Hair follicle dermal papilla cell (primary cell): ENCODE data around the gene CBLN3. TPM values are rescaled to one million over a fixed set of nuclear protein-coding genes. Genes with fewer than 3 reads are reported as not detected.

Source experiments
- total RNA-seq: library from RNA; depleted of rRNA; stranded (reverse); fragments of >200 nt; gene quantifications from 2 replicates; pipeline ENCODE4 v1.2.3, GENCODE V29; 2012

The CBLN3 gene
- total RNA-seq, result 0.97 and 4.4 TPM in 2 replicates

GRCh38 chr14:24429395-24430142 is at the start of gene CBLN3, which contains the start of gene KHNYN:
TSS of gene CBLN3 (minus strand) at chr14:24429668. CDS start at chr14:24429054, 614 bp downstream.
TSS of gene KHNYN (plus strand) at chr14:24429954. CDS start at chr14:24430731, 777 bp downstream.

GRCh38 chr14:24442240-24443052 is 13.0 kb upstream of the CBLN3 start, which contains the start of gene SDR39U1:
TSS of gene SDR39U1 (minus strand) at chr14:24442776. CDS start at chr14:24442769, 7 bp downstream.

GRCh38 chr14:24398653-24399446 is 30.6 kb downstream of the CBLN3 start, which contains the start of gene NYNRIN:
TSS of gene NYNRIN (plus strand) at chr14:24399003. CDS start at chr14:24399247, 244 bp downstream.

Other genes starting within 250 kb of the CBLN3 start
- gene IPO4, start 240.9 kb downstream of the CBLN3 start, total RNA-seq, result 45.1 and 55.2 TPM in 2 replicates
- 76.5 and 83.1 TPM in 2 replicates for gene TM9SF1, start 234.2 kb downstream of the CBLN3 start, total RNA-seq
- gene TSSK4, start 224.0 kb downstream of the CBLN3 start, total RNA-seq, result 0.24 TPM in 1 of 2 replicates, not detected in the other
- gene CHMP4A, start 216.2 kb downstream of the CBLN3 start, total RNA-seq, result 19.1 and 25.4 TPM in 2 replicates
- gene MDP1, start 213.6 kb downstream of the CBLN3 start, total RNA-seq, result 13.1 and 15.1 TPM in 2 replicates
- 48.7 and 73.2 TPM in 2 replicates for gene NEDD8, start 197.3 kb downstream of the CBLN3 start, total RNA-seq
- 67.0 and 74.5 TPM in 2 replicates for gene GMPR2, start 196.7 kb downstream of the CBLN3 start, total RNA-seq
- 68.9 and 75.8 TPM in 2 replicates for gene TINF2, start 187.0 kb downstream of the CBLN3 start, total RNA-seq
- gene TGM1, start 166.5 kb downstream of the CBLN3 start, total RNA-seq, result 1.1 and 3.1 TPM in 2 replicates
- 26.1 and 28.4 TPM in 2 replicates for gene RABGGTA, start 158.1 kb downstream of the CBLN3 start, total RNA-seq
- 20.9 and 22.6 TPM in 2 replicates for gene DHRS1, start 129.9 kb downstream of the CBLN3 start, total RNA-seq
- gene NOP9, start 129.8 kb downstream of the CBLN3 start, total RNA-seq, result 18.5 and 21.7 TPM in 2 replicates
- 3.2 and 3.6 TPM in 2 replicates for gene CIDEB, start 121.7 kb downstream of the CBLN3 start, total RNA-seq
- 6.7 and 7.5 TPM in 2 replicates for gene LTB4R2, start 119.5 kb downstream of the CBLN3 start, total RNA-seq
- gene LTB4R, start 118.2 kb downstream of the CBLN3 start, total RNA-seq, result 1.3 and 2.6 TPM in 2 replicates
- 24.2 and 35.5 TPM in 2 replicates for gene ADCY4, start 94.6 kb downstream of the CBLN3 start, total RNA-seq
- gene RIPK3, start 89.7 kb downstream of the CBLN3 start, total RNA-seq, result 29.0 and 35.1 TPM in 2 replicates
- gene NFATC4, start 61.5 kb downstream of the CBLN3 start, total RNA-seq, result 285 and 343 TPM in 2 replicates
- gene NYNRIN, start 30.7 kb downstream of the CBLN3 start, total RNA-seq, result 26.5 and 28.4 TPM in 2 replicates
- gene KHNYN, start 286 bp upstream of the CBLN3 start, total RNA-seq, result 68.6 and 81.6 TPM in 2 replicates
- gene SDR39U1, start 13.1 kb upstream of the CBLN3 start, total RNA-seq, result 8.9 and 10.7 TPM in 2 replicates
- not detected in 2 replicates for gene CMA1, start 78.6 kb upstream of the CBLN3 start, total RNA-seq
- not detected in 2 replicates for gene CTSG, start 146.6 kb upstream of the CBLN3 start, total RNA-seq
- not detected in 2 replicates for gene GZMH, start 180.0 kb upstream of the CBLN3 start, total RNA-seq
- gene GZMB, start 204.5 kb upstream of the CBLN3 start, total RNA-seq, result not detected in 2 replicates